ENCODE data around the gene CLIP2.

DNA sequence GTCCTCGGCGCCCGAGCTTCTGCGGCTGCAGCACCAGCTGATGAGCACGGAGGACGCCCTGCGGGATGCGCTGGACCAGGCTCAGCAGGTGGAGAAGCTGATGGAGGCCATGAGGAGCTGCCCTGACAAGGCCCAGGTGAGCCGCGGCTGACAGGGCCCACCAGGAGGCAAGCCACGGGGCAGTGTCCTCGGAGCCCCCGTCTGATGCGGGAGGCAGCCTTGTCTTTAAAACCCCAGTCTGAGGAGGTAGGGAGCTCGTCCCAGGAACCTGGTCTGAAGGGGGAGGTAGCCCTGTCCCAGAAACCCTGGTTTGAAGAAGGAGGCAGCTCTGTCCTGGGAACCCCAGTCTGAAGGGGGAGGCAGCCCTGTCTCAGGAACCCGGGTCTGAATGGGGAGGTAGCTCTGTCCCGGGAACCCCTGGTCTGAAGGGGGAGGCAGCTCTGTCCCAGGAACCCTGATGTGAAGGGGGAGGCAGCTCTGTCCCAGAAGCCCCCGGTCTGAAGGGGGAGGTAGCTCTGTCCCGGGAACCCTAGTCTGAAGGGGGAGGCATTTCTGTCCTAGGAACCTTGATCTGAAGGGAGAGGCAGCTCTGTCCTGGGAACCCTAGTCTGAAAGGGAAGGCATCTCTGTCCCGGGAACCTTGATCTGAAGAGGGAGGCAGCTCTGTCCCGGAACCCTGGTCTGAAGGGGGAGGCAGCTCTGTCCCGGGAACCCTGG lies 111.4 kb downstream of the CLIP2 start:
- TF ChIP-seq, protein P1, sequence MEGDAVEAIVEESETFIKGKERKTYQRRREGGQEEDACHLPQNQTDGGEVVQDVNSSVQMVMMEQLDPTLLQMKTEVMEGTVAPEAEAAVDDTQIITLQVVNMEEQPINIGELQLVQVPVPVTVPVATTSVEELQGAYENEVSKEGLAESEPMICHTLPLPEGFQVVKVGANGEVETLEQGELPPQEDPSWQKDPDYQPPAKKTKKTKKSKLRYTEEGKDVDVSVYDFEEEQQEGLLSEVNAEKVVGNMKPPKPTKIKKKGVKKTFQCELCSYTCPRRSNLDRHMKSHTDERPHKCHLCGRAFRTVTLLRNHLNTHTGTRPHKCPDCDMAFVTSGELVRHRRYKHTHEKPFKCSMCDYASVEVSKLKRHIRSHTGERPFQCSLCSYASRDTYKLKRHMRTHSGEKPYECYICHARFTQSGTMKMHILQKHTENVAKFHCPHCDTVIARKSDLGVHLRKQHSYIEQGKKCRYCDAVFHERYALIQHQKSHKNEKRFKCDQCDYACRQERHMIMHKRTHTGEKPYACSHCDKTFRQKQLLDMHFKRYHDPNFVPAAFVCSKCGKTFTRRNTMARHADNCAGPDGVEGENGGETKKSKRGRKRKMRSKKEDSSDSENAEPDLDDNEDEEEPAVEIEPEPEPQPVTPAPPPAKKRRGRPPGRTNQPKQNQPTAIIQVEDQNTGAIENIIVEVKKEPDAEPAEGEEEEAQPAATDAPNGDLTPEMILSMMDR (IDR thresholded peaks at IDR 0.05), result no peak
- TF ChIP-seq POLR2AphosphoS5 (IDR thresholded peaks at IDR 0.05), result no peak
- no peak for TF ChIP-seq EP300 (IDR thresholded peaks at IDR 0.05)
- TF ChIP-seq POLR2A (IDR thresholded peaks at IDR 0.05), result no peak

Measured in sigmoid colon (tissue), 4 donors.